Stimulated activated CD8-positive, alpha-beta memory T cell treated with anti-CD3 and anti-CD28 coated beads, Interleukin-15, amount 100 ng/mL, for 24 hours (primary cell): ENCODE results near the gene THSD8.
"Not testable (repeated sequence)": the region's sequence is repeated elsewhere in the genome, so short reads cannot be mapped to it uniquely, and the experiment has no call there.

ENCODE experiments used
- DNase-seq: peaks from one replicate; pipeline ENCODE4 v3.0.0-alpha.2; 2020; ENCODE audit warnings: low read depth

The THSD8 gene

GRCh38 chr19:12825254-12826131, 23.6 kb downstream of the THSD8 start:
- no peak for DNase-seq

DNA sequence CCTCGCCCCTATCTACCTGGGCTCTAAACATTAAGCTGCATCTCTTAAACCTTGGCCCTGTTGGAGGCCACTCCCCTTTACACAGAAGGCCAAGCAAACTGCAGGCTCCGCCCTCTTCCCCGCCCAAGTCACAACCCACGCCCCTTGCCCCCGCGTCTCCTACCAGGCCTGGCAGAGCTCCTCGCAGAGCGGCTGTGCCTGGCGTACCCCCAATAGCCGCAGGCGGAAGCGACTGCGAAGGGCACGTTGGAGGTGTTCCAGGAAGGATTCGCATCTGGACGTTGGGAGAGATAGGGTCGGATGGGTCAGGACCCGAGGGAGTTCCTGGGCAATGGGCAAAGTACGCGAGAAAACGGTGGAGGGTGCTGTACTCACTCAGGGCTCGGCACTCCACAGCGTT, 26.6 kb downstream of the THSD8 start:
- no peak for DNase-seq

DNA sequence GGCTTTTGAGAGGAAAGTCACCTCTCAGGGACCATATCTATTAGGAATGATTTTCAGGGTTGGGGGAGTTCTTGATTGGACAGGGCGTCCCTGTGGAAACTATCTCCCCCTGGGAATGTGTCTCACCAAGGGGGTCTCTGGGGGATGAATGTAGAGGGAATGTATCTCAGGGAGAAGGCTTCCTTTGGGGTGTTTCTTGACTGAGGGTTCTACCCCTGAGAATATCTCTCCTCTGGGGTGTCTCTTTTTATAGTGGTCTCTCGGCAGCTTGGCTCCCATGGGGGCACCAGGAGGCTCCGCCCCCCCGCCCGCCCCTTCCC, 31.5 kb downstream of the THSD8 start:
- DNase-seq = no peak

- no peak for DNase-seq
Observed at GRCh38 chr19:12833738-12834565, 32.1 kb downstream of the THSD8 start.

- DNase-seq = no peak
Observed at GRCh38 chr19:12834566-12834943, 32.7 kb downstream of the THSD8 start, which contains the start of gene RTBDN. TSS of gene RTBDN (minus strand) at chr19:12834579. CDS start at chr19:12829979, 4,600 bp downstream.

- no peak for DNase-seq
Observed at GRCh38 chr19:12834976-12835757, 33.3 kb downstream of the THSD8 start.

- DNase-seq = no peak
Observed at GRCh38 chr19:12836529-12836863, 34.6 kb downstream of the THSD8 start.

DNA sequence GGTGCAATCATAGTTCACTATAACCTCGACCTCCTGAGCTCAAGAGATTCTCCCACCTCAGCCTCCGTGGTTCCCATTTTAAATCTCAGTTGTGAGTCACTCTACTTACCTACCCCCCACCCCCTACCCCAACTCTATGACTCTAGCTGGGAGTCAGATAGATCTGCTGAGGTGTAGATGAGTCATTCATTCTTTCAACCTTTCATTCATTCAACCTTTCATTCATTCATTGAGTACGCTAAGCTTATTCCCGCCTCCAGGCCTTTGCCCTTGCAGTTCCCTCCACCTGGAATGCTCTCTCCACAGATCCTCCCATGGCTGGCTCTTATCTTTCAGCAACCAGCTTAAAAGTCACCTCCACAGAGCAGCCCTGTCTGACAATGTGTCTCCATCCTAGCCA, 35.4 kb downstream of the THSD8 start:
- DNase-seq = no peak

DNA sequence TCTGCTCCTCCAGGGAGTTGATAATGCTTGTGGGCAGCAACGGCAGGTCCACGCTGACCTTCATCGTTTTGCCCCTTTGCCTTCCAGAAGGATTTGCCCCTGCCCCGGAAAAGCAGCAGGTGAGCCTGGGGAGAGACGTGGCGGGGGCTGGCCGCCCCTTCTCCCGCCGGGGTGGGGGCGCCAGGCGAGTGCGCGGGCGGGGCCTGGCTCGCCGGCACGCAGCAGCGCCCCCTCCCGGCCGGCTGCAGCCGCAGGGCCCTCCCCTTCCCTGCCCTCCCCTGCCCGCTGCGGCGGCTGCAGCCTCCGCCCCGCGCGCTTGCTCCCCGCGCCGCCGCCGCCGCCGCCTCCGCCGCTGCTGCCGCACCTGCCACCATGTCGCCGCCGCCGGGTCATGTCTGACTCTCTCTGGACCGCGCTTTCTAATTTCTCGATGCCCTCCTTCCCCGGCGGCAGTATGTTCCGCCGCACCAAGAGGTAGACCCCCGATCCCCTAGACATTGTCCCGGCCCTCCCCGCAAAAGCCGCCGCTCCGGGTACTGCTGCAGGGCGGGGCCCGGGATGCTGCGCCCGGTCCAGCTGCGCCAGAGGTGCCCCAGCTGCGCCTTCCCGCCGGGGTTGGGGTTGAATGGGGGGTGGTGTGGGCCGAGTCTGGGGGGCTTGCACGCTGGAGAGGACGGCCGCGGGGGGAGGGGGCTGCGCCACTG, 36.5 kb downstream of the THSD8 start, which contains the start of gene MAST1:
TSS of gene MAST1 (plus strand) at position 334 of the 704 bp plus-strand sequence. CDS start at position 392, 58 bp downstream.
- no peak for DNase-seq

GRCh38 chr19:12838886-12839756, 37.3 kb downstream of the THSD8 start:
- no peak for DNase-seq

- DNase-seq = no peak
Observed at GRCh38 chr19:12840091-12841079, 38.5 kb downstream of the THSD8 start.

GRCh38 chr19:12841094-12841493, 39.2 kb downstream of the THSD8 start:
- no peak for DNase-seq

DNA sequence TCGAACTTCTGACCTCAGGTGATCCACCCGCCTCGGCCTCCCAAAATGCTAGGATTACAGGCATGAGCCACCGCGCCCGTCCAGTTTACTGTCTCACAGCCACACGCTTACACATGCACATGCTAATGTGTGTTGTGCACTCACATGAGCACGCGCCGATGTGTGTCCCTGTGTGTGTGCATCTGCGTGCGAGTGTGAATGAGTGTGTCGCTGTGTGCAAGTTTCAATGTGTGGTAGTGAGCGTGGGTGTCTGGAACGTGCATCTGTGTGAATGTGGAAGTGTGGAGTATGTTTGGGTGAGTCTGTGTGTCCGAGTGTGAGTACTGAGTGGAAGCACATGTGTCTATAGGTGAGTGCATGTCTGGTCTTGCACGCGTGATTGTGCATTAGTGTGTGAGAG, 40.6 kb downstream of the THSD8 start:
- no peak for DNase-seq

GRCh38 chr19:12843328-12843727, 41.5 kb downstream of the THSD8 start:
- DNase-seq = no peak

DNA sequence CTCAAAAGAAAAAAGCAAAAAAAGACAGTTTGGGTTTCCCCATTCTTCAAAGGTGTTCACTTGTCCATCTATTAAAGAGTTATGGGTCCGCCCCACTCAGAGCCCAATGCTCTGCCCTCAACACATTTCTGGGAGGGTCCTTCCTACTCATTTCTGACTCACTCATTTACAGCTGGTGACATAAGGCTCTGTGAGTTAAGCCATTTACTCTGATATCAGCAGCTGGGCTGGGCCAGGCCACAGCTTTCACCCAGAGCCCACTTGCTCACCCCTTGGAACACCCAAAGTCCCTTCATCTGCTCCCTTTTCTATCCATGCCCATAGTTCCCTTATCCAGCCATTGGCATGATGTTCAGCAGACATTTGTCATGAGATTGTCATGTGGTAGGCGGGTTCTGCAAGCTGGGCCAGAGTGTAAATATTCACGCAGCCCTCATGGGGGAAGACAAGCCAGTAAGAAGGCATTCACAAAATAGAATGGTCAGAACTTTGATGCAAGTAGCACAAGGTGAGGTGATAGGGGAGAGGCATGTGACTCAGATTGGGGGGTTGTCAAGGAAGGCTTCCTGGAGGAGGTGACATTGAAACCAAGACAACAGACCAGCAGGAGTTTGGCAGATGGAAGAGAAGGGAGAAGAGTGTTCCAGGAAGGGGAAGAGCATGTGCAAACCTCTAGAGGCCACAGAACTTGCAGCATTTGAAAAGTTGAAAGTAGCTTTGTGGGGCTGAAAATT, 42.3 kb downstream of the THSD8 start:
- DNase-seq = no peak

DNA sequence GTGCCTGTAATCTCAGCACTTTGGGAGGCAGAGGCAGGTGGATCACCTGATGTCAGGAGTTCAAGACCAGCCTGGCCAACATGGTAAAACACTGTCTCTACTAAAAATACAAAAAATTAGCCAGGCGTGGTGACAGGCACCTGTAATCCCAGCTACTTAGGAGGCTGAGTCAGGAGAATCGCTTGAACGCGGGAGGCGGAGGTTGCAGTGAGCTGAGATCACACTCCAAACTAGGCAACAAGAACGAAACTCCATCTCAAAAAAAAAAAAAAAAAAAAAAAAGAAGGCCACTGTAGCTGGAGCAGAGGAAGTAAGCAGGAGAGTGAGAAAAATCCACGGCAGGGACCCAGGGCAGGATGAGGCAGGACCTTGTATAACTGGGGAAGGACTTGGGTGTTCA, 44.7 kb downstream of the THSD8 start:
- DNase-seq = not testable (repeated sequence)

GRCh38 chr19:12847159-12848139, 45.6 kb downstream of the THSD8 start:
- peak; percentile 89 for DNase-seq
